Gastrocnemius medialis (tissue), 4 donors: ENCODE data around the gene LATS1.
A peak's percentile ranks its signal among the peaks of the same experiment; 100 is the strongest.

Experiments used
- POLR2A ChIP-seq, 2 donors: fragments of 450-650 bp; IDR thresholded peaks; one replicate each; pipeline ENCODE4 v1.6.1; 2017; ENCODE audit warnings: antibody characterized with exemption in 2 of 2, mild to moderate bottlenecking in 2 of 2, moderate library complexity in 2 of 2
- TF ChIP-seq, protein P1 (sequence below), 5 experiments: fragments of 450-650 bp in 3 of 5; fragments of 200-600 bp in 2 of 5; sonication (generic) in 2 of 5; IDR thresholded peaks in 4 of 5; conservative IDR thresholded peaks in 1 of 5; 1 replicate in 4 of 5; 2 replicates in 1 of 5; pipeline ENCODE4 v1.5.1; 2016 to 2019; ENCODE audit warnings: antibody characterized with exemption in 5 of 5, mild to moderate bottlenecking in 3 of 5, moderate library complexity in 3 of 5

DNA sequence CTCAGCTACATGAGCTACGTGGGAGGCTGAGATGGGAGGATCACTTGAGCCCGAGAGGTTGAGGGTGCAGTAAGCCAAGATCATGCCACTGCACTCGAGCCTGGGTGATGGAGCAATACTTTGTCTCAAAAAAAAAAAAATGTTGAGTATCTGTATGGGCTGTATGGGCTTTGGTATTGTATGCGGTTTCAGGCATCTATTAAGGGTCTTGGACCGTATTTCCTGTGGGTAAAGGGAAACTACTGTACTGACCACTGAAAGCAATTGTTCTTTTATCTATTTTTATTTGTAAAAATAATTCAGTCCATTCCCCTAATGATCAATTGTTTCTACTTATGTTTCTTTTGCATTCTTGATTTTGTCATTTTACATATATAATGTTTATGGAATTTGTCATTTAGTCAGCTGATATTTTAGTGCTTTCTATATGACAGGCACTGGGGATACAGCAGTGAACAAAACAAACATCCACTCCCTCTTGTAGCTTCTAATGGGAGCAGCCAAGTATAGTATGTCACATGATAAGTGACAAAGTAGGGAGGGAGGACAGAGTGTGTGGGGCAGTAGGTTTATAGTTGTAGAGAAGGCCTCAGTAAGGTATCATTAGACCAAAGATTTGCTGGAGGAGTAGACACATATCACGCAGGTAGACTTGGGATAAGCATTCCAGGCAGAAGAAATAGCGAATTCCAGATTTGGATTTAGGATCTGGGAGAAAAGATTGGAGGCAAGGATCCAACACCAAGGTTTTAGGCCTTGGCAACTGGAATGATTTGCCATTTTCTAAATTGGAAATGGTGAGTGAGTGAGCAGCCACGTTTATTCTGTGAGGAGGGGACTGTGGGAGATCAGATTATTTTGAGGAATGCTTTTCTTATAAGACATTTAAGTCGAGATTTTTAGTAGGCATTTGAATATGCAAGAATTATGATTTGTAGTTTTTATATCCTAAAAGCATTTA is 37.7 kb upstream of the LATS1 start:
- TF ChIP-seq, protein P1, sequence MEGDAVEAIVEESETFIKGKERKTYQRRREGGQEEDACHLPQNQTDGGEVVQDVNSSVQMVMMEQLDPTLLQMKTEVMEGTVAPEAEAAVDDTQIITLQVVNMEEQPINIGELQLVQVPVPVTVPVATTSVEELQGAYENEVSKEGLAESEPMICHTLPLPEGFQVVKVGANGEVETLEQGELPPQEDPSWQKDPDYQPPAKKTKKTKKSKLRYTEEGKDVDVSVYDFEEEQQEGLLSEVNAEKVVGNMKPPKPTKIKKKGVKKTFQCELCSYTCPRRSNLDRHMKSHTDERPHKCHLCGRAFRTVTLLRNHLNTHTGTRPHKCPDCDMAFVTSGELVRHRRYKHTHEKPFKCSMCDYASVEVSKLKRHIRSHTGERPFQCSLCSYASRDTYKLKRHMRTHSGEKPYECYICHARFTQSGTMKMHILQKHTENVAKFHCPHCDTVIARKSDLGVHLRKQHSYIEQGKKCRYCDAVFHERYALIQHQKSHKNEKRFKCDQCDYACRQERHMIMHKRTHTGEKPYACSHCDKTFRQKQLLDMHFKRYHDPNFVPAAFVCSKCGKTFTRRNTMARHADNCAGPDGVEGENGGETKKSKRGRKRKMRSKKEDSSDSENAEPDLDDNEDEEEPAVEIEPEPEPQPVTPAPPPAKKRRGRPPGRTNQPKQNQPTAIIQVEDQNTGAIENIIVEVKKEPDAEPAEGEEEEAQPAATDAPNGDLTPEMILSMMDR (IDR thresholded peaks at IDR 0.05 in 4 of 5, conservative IDR thresholded peaks at IDR 0.05 in 1 of 5) = no peak
- TF ChIP-seq POLR2A (IDR thresholded peaks at IDR 0.05) = peak in 1 of 2 donors; percentile 19
